ENCODE measurements around the gene MRPS2. TPM values are rescaled to one million over a fixed set of nuclear protein-coding genes. Genes with fewer than 3 reads are reported as not detected.
"Not testable (repeated sequence)": the region's sequence is repeated elsewhere in the genome, so short reads cannot be mapped to it uniquely, and the experiment has no call there.

MRPS2 gene
- total RNA-seq, 1 donor from 2014 or later, result 29.3 TPM

GRCh38 chr9:135514342-135515082 lies 14.0 kb downstream of the MRPS2 start:
- DNase-seq (ENCODE audit: low spot score), result no peak

- DNase-seq (ENCODE audit: low spot score), result no peak
Observed at GRCh38 chr9:135515083-135515951, 14.8 kb downstream of the MRPS2 start.

GRCh38 chr9:135516132-135516860 lies 15.8 kb downstream of the MRPS2 start:
- DNase-seq (ENCODE audit: low spot score), result no peak

- DNase-seq (ENCODE audit: low spot score), result no peak
Observed at GRCh38 chr9:135517407-135517822, 16.9 kb downstream of the MRPS2 start.

GRCh38 chr9:135519179-135519971 lies 18.9 kb downstream of the MRPS2 start:
- DNase-seq (ENCODE audit: low spot score), result no peak

GRCh38 chr9:135520916-135521607 lies 20.6 kb downstream of the MRPS2 start, which contains the start of gene LCN1:
Gene LCN1, plus strand, starts transcription at chr9:135521440. Its CDS starts 58 bp downstream, at chr9:135521498.
- no peak for DNase-seq (ENCODE audit: low spot score)

- no peak for DNase-seq (ENCODE audit: low spot score)
Observed at GRCh38 chr9:135521608-135522095, 21.2 kb downstream of the MRPS2 start.

GRCh38 chr9:135522137-135522877 lies 21.8 kb downstream of the MRPS2 start:
- no peak for DNase-seq (ENCODE audit: low spot score)

GRCh38 chr9:135522931-135523330 lies 22.4 kb downstream of the MRPS2 start:
- DNase-seq (ENCODE audit: low spot score), result no peak

- DNase-seq (ENCODE audit: low spot score), result no peak
Observed at GRCh38 chr9:135523521-135524129, 23.1 kb downstream of the MRPS2 start.

- DNase-seq (ENCODE audit: low spot score), result no peak
Observed at GRCh38 chr9:135524130-135524861, 23.8 kb downstream of the MRPS2 start.

- no peak for DNase-seq (ENCODE audit: low spot score)
Observed at GRCh38 chr9:135525241-135526088, 25.0 kb downstream of the MRPS2 start.

- no peak for DNase-seq (ENCODE audit: low spot score)
Observed at GRCh38 chr9:135526089-135526729, 25.7 kb downstream of the MRPS2 start.

GRCh38 chr9:135526730-135527571 lies 26.5 kb downstream of the MRPS2 start:
- no peak for DNase-seq (ENCODE audit: low spot score)

- not testable (repeated sequence) for DNase-seq (ENCODE audit: low spot score)
Observed at GRCh38 chr9:135528842-135529435, 28.5 kb downstream of the MRPS2 start.

- DNase-seq (ENCODE audit: low spot score), result no peak
Observed at GRCh38 chr9:135530146-135530545, 29.7 kb downstream of the MRPS2 start.
